Endothelial cell of umbilical vein (primary cell): ENCODE data around the gene ADARB2. TPM values are rescaled to one million over a fixed set of nuclear protein-coding genes. Genes with fewer than 3 reads are reported as not detected.

Experiments used
- BruUV-seq: library from RNA; stranded (reverse); fragments of 400-500 nt; replicated peaks from 2 replicates; lab custom pipeline; 2021; lab: Mats Ljungman, UMichigan
- CTCF ChIA-PET: fragments of 300-600, 350-600 bp; sonication (Branson Sonifier 250); formaldehyde crosslinking; loops from one replicate; lab custom pipeline; 2021; ENCODE audit warnings: antibody characterized with exemption, inconsistent platforms; lab: Charles Lee
- POLR2A ChIA-PET: fragments of 300-600, 350-600 bp; sonication (Branson Sonifier 250); formaldehyde crosslinking; loops from one replicate; lab custom pipeline; 2021; ENCODE audit warnings: antibody characterized with exemption, inconsistent platforms; lab: Charles Lee
- DNase-seq: peaks from one replicate; pipeline ENCODE4 v3.0.0-alpha.2; 2011; ENCODE audit warnings: low read depth, low spot score
- FAIRE-seq: peaks from 2 replicates; lab custom pipeline; 2011; peaks lifted over from hg19 to GRCh38; lab: Jason Lieb, UNC
- H2AFZ ChIP-seq: 2 replicates; pipeline ENCODE4 v1.6.0; 2012; ENCODE audit warnings: low read depth, low read length, control low read depth, inconsistent platforms
- H3K27ac ChIP-seq: 2 replicates; pipeline ENCODE4 v1.5.1; 2011; ENCODE audit warnings: low read depth, mild to moderate bottlenecking, control low read depth, low read length, moderate library complexity; ENCODE audit not compliant: insufficient read depth
- H3K27me3 ChIP-seq, 2 experiments: 2 replicates each; pipeline versions ENCODE4 v1.6.0 to v1.6.1; 2011; ENCODE audit warnings: low read length in 2 of 2, mixed read lengths in 1 of 2; ENCODE audit not compliant: control insufficient read depth in 2 of 2, insufficient read depth in 2 of 2
- H3K36me3 ChIP-seq, 2 experiments: 2 replicates in 1 of 2; 3 replicates in 1 of 2; pipeline ENCODE4 v1.5.1; 2011; ENCODE audit warnings: low read length in 2 of 2, mild to moderate bottlenecking in 1 of 2, moderate library complexity in 1 of 2; ENCODE audit not compliant: control insufficient read depth in 2 of 2, insufficient read depth in 2 of 2; ENCODE audit errors: extremely low read depth in 1 of 2
- H3K4me1 ChIP-seq: 3 replicates; pipeline ENCODE4 v1.5.1; 2011; ENCODE audit warnings: mild to moderate bottlenecking, low read length; ENCODE audit not compliant: control insufficient read depth, insufficient read depth; ENCODE audit errors: extremely low read depth
- H3K4me2 ChIP-seq: 2 replicates; pipeline ENCODE4 v1.6.1; 2011; ENCODE audit warnings: low read length, control low read depth, mixed read lengths; ENCODE audit not compliant: insufficient read depth
- H3K4me3 ChIP-seq, 3 experiments: fragments of 200-600 bp in 1 of 3; sonication (generic), shearing (Covaris generic) in 1 of 3; replicated peaks in 1 of 3; 2 replicates each; pipeline ENCODE4 v1.5.1; 2011 to 2016; ENCODE audit warnings: control low read depth in 3 of 3, low read length in 3 of 3, mild to moderate bottlenecking in 2 of 3, inconsistent platforms in 1 of 3, low read depth in 1 of 3, moderate library complexity in 1 of 3; ENCODE audit not compliant: insufficient read depth in 1 of 3
- H3K79me2 ChIP-seq: 2 replicates; pipeline ENCODE4 v1.6.0; 2012; ENCODE audit warnings: low read length, inconsistent platforms; ENCODE audit not compliant: control insufficient read depth, insufficient read depth
- H3K9ac ChIP-seq: replicated peaks from 2 replicates; pipeline ENCODE3; 2011; ENCODE audit warnings: low read length, control low read depth; ENCODE audit not compliant: insufficient read depth; ENCODE audit errors: extremely low read depth
- H3K9me1 ChIP-seq: replicated peaks from 3 replicates; pipeline ENCODE4 v1.6.0; 2011; ENCODE audit warnings: mild to moderate bottlenecking, low read length; ENCODE audit not compliant: control insufficient read depth, insufficient read depth; ENCODE audit errors: extremely low read depth
- H3K9me3 ChIP-seq: replicated peaks from 2 replicates; pipeline ENCODE4 v1.5.1; 2012; ENCODE audit warnings: low read length, inconsistent platforms; ENCODE audit not compliant: control insufficient read depth, insufficient read depth
- H4K20me1 ChIP-seq: replicated peaks from 2 replicates; pipeline ENCODE3; 2011; ENCODE audit warnings: mild to moderate bottlenecking, low read length; ENCODE audit not compliant: control insufficient read depth, insufficient read depth; ENCODE audit errors: extremely low read depth
- CTCF ChIP-seq, 2 donors: IDR thresholded peaks; 1 replicate in 1 of 2; 2 replicates in 1 of 2; pipeline ENCODE4 v1.5.1; 2011; ENCODE audit warnings: low read length in 2 of 2, mild to moderate bottlenecking in 2 of 2, moderate library complexity in 2 of 2, control low read depth in 1 of 2, inconsistent platforms in 1 of 2, low read depth in 1 of 2; ENCODE audit not compliant: insufficient read depth in 1 of 2; ENCODE audit errors: extremely low read depth in 1 of 2
- EZH2 ChIP-seq: IDR thresholded peaks from 2 replicates; pipeline ENCODE4 v1.6.1; 2012; ENCODE audit warnings: borderline replicate concordance, low read depth, mild to moderate bottlenecking, moderate library complexity, low read length, inconsistent platforms; ENCODE audit not compliant: severe bottlenecking
- FOS ChIP-seq: IDR thresholded peaks from 2 replicates; pipeline ENCODE4 v1.6.1; 2011; ENCODE audit warnings: mild to moderate bottlenecking, low read length, moderate library complexity, borderline replicate concordance; ENCODE audit not compliant: insufficient read depth
- GATA2 ChIP-seq: IDR thresholded peaks from 2 replicates; pipeline ENCODE4 v1.7.0; 2011; ENCODE audit warnings: low read depth, mild to moderate bottlenecking, moderate library complexity, mixed read lengths, low read length; ENCODE audit not compliant: insufficient read length, insufficient read depth
- JUN ChIP-seq: IDR thresholded peaks from 2 replicates; pipeline ENCODE4 v1.6.1; 2011; ENCODE audit warnings: borderline replicate concordance, low read depth; ENCODE audit not compliant: insufficient read length, insufficient read depth
- MYC ChIP-seq: IDR thresholded peaks from one replicate; pipeline ENCODE4 v1.6.1; 2011; ENCODE audit warnings: mild to moderate bottlenecking, low read depth, low read length
- POLR2A ChIP-seq: IDR thresholded peaks from 2 replicates; pipeline ENCODE4 v1.6.1; 2012; ENCODE audit warnings: low read depth, mild to moderate bottlenecking, control low read depth, low read length
- POLR2AphosphoS5 ChIP-seq: IDR thresholded peaks from 2 replicates; pipeline ENCODE4 v1.6.1; 2012; ENCODE audit warnings: low read depth, mild to moderate bottlenecking, control low read depth, low read length, moderate library complexity; ENCODE audit not compliant: insufficient read depth
- dilution Hi-C: fragments of 300-500 bp; cut with MboI; formaldehyde crosslinking; loops from one replicate; pipeline ENCODE4 v1.15.0; 2019; ENCODE audit warnings: low sequenced_read_pairs; ENCODE audit not compliant: extremely low pct_ligation_motif_present
- intact Hi-C: fragments of 100-400 bp; cut with micrococcal nuclease; formaldehyde crosslinking; loops from one replicate; pipeline ENCODE4 v1.10.0; 2022
- polyA plus RNA-seq, 4 experiments: library from polyadenylated mRNA; depleted of rRNA in 3 of 4; stranded (reverse) in 3 of 4; unstranded in 1 of 4; fragments of >200 nt; gene quantifications; 2 replicates each; pipeline versions ENCODE4 v1.2.1 to v1.2.3, GENCODE V29; 2011 to 2012; ENCODE audit warnings: missing spikeins in 1 of 4
- total RNA-seq: library from RNA; stranded (reverse); gene quantifications from 2 replicates; pipeline ENCODE4 v1.2.3, GENCODE V29; 2021

ADARB2 gene
- total and polyA plus RNA-seq, 2 donors (not counting 3 experiments of a cell fraction or from before 2014, with no cell fraction given): not detected

DNA sequence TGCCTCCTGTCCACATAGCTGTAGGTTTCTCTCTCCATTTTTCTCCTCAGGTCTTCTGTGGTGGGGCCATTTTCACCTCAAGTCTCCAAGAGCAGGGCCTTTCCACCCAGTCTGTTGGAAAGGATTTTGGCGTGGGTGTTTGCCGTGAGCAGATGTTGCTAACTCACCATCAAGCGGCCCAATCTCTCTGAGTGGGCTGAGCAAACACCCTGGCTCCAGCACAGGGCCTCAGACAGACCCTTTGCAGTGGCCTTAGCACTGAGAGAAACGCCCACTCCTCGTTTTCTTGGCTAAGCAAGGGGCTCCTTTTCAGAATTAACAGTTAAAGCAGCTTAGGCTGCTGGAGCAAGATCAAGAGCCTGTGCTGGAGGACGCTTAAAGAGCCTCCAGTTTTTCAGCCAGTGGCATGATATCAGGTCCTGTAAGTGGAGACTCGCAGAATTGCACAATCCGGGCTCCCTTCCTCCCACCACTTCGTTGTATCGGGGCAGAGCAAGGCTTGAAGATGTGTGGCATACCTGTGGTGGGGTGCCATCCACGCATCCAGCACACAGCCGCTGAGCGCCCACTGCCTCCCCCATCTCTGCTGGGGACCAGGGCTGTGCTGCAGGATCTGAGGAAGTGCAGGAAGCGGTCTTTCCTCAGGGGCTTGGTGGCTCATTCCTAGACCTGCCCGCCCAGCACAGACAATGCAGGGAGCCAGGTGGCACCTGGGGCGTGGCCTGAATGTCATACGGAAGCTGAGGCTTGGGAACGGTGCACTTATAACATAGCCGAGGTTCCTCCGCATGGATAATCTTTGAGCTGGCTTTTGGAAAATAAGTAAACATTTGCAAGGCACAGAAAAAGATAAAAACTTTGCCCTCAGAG lies 142.7 kb downstream of the ADARB2 start:
- no peak for DNase-seq
- dilution Hi-C loops: no loop called here
- no peak for TF ChIP-seq CTCF (IDR thresholded peaks at IDR 0.05; ENCODE audit: extremely low read depth in 1 of 2, insufficient read depth in 1 of 2, low read depth in 1 of 2, low read length in 2 of 2)
- no peak for TF ChIP-seq POLR2AphosphoS5
- no peak for TF ChIP-seq GATA2
- no peak for TF ChIP-seq MYC
- no peak for TF ChIP-seq JUN
- no peak for TF ChIP-seq FOS
- no peak for TF ChIP-seq POLR2A
- TF ChIP-seq EZH2: no peak

More for the DNA sequence above, 142.7 kb downstream of the ADARB2 start:
- no peaks in the 10 kb centered on the region for H3K27me3 ChIP-seq
- no peaks in the 10 kb centered on the region for H3K4me1 ChIP-seq
- H3K79me2 ChIP-seq: no peaks in the 10 kb centered on the region
- ChIA-PET CTCF (no interaction called here), POLR2A (no interaction called here)
- intact Hi-C loops: no loop called here
- no peak overlapping the region for H3K4me2 ChIP-seq
- H3K27ac ChIP-seq: no peak overlapping the region
- FAIRE-seq: no peak
- no peak overlapping the region for H3K4me3 ChIP-seq
- H4K20me1 ChIP-seq: no peaks in the 10 kb centered on the region
- H3K9ac ChIP-seq: no peak overlapping the region
- H2AFZ ChIP-seq: no peak overlapping the region
- H3K9me1 ChIP-seq: no peaks in the 10 kb centered on the region
- BruUV-seq: no TSS peak
- no peaks in the 10 kb centered on the region for H3K36me3 ChIP-seq
- peaks cover 8% of the 10 kb centered on the region for H3K9me3 ChIP-seq
